ENCODE results near the gene C16orf87. TPM values are rescaled to one million over a fixed set of nuclear protein-coding genes. Genes with fewer than 3 reads are reported as not detected.

The C16orf87 gene
- total RNA-seq, 3 donors from 2014 or later = 19.5 to 24.8 (median 22.4) TPM

GRCh38 chr16:46768809-46769208, 62.2 kb downstream of the C16orf87 start:
- Mint-ChIP-seq H3K36me3 (ENCODE audit: insufficient read depth) (no peaks in the 10 kb centered on the region), H3K4me1 (ENCODE audit: low read depth) (no peaks in the 10 kb centered on the region), H3K27me3 (ENCODE audit: low read depth) (no peaks in the 10 kb centered on the region), H3K9me3 (no peaks in the 10 kb centered on the region), H3K4me3 (no peak overlapping the region)
- no peak for DNase-seq
- no peak for ATAC-seq

- no peaks in the 10 kb centered on the region for H3K27me3 Mint-ChIP-seq (ENCODE audit: low read depth)
- ATAC-seq (no peak), DNase-seq (no peak)
- no peaks in the 10 kb centered on the region for H3K36me3 Mint-ChIP-seq (ENCODE audit: insufficient read depth)
- no peak overlapping the region for H3K4me3 Mint-ChIP-seq
- no peaks in the 10 kb centered on the region for H3K4me1 Mint-ChIP-seq (ENCODE audit: low read depth)
- H3K9me3 Mint-ChIP-seq = no peaks in the 10 kb centered on the region
These were observed 65.9 kb downstream of the C16orf87 start for GRCh38 chr16:46765050-46765449.

GRCh38 chr16:46763147-46763546, 67.8 kb downstream of the C16orf87 start:
- H3K4me1 Mint-ChIP-seq (ENCODE audit: low read depth) = no peaks in the 10 kb centered on the region
- ATAC-seq = no peak
- no peaks in the 10 kb centered on the region for H3K27me3 Mint-ChIP-seq (ENCODE audit: low read depth)
- DNase-seq = no peak
- H3K36me3 Mint-ChIP-seq (ENCODE audit: insufficient read depth) = no peaks in the 10 kb centered on the region
- H3K4me3 Mint-ChIP-seq = no peak overlapping the region
- H3K9me3 Mint-ChIP-seq = no peaks in the 10 kb centered on the region

- no peak overlapping the region for H3K4me3 Mint-ChIP-seq
- H3K9me3 Mint-ChIP-seq = no peaks in the 10 kb centered on the region
- H3K36me3 Mint-ChIP-seq (ENCODE audit: insufficient read depth) = no peaks in the 10 kb centered on the region
- no peaks in the 10 kb centered on the region for H3K4me1 Mint-ChIP-seq (ENCODE audit: low read depth)
- ATAC-seq (no peak), DNase-seq (no peak)
- no peaks in the 10 kb centered on the region for H3K27me3 Mint-ChIP-seq (ENCODE audit: low read depth)
These were observed 68.4 kb downstream of the C16orf87 start for GRCh38 chr16:46762583-46762982.

GRCh38 chr16:46759309-46759708, 71.7 kb downstream of the C16orf87 start:
- Mint-ChIP-seq H3K36me3 (ENCODE audit: insufficient read depth) (no peaks in the 10 kb centered on the region), H3K4me3 (no peak overlapping the region), H3K9me3 (no peaks in the 10 kb centered on the region), H3K4me1 (ENCODE audit: low read depth) (no peaks in the 10 kb centered on the region), H3K27me3 (ENCODE audit: low read depth) (peaks cover 3% of the 10 kb centered on the region)
- no peak for DNase-seq
- ATAC-seq = no peak

GRCh38 chr16:46757339-46758050, 73.5 kb downstream of the C16orf87 start:
- Mint-ChIP-seq H3K27me3 (ENCODE audit: low read depth) (peaks cover 3% of the 10 kb centered on the region), H3K36me3 (ENCODE audit: insufficient read depth) (no peaks in the 10 kb centered on the region), H3K4me1 (ENCODE audit: low read depth) (no peaks in the 10 kb centered on the region), H3K4me3 (no peak overlapping the region), H3K9me3 (no peaks in the 10 kb centered on the region)
- DNase-seq (no peak), ATAC-seq (no peak)

GRCh38 chr16:46756772-46757171, 74.2 kb downstream of the C16orf87 start:
- H3K36me3 Mint-ChIP-seq (ENCODE audit: insufficient read depth) = no peaks in the 10 kb centered on the region
- ATAC-seq = no peak
- H3K27me3 Mint-ChIP-seq (ENCODE audit: low read depth) = peaks cover 3% of the 10 kb centered on the region

GRCh38 chr16:46753015-46753414, 78.0 kb downstream of the C16orf87 start:
- H3K27me3 Mint-ChIP-seq (ENCODE audit: low read depth) = peaks cover 3% of the 10 kb centered on the region
- H3K36me3 Mint-ChIP-seq (ENCODE audit: insufficient read depth) = no peaks in the 10 kb centered on the region
- DNase-seq (no peak), ATAC-seq (no peak)
- H3K9me3 Mint-ChIP-seq = no peaks in the 10 kb centered on the region
- H3K4me1 Mint-ChIP-seq (ENCODE audit: low read depth) = no peaks in the 10 kb centered on the region
- no peak overlapping the region for H3K4me3 Mint-ChIP-seq

More at GRCh38 chr16:46756772-46757171, 74.2 kb downstream of the C16orf87 start:
- no peak for DNase-seq
- H3K4me3 Mint-ChIP-seq = no peak overlapping the region
- H3K9me3 Mint-ChIP-seq = no peaks in the 10 kb centered on the region
- no peaks in the 10 kb centered on the region for H3K4me1 Mint-ChIP-seq (ENCODE audit: low read depth)

- Mint-ChIP-seq H3K4me3 (no peak overlapping the region), H3K36me3 (ENCODE audit: insufficient read depth) (no peaks in the 10 kb centered on the region), H3K9me3 (no peaks in the 10 kb centered on the region), H3K27me3 (ENCODE audit: low read depth) (no peaks in the 10 kb centered on the region), H3K4me1 (ENCODE audit: low read depth) (no peaks in the 10 kb centered on the region)
- no peak for DNase-seq
- no peak for ATAC-seq
These were observed 79.6 kb downstream of the C16orf87 start for GRCh38 chr16:46751381-46751780.

GRCh38 chr16:46748775-46749705, 81.9 kb downstream of the C16orf87 start:
- Mint-ChIP-seq H3K36me3 (ENCODE audit: insufficient read depth) (no peaks in the 10 kb centered on the region), H3K4me3 (no peak overlapping the region), H3K4me1 (ENCODE audit: low read depth) (no peaks in the 10 kb centered on the region), H3K27me3 (ENCODE audit: low read depth) (no peaks in the 10 kb centered on the region), H3K9me3 (no peaks in the 10 kb centered on the region)
- DNase-seq (no peak), ATAC-seq (no peak)

- H3K4me1 Mint-ChIP-seq (ENCODE audit: low read depth) = peaks cover 5% of the 10 kb centered on the region
- H3K9me3 Mint-ChIP-seq = no peaks in the 10 kb centered on the region
- H3K4me3 Mint-ChIP-seq = no peak within 1 kb of the TSS
- H3K36me3 Mint-ChIP-seq (ENCODE audit: insufficient read depth) = no peaks in the 10 kb centered on the region
- DNase-seq (no peak), ATAC-seq (no peak)
- no peaks in the 10 kb centered on the region for H3K27me3 Mint-ChIP-seq (ENCODE audit: low read depth)
These were observed 83.0 kb downstream of the C16orf87 start, which contains the start of gene MYLK3 for GRCh38 chr16:46747777-46748651. Gene MYLK3 (minus strand): TSS chr16:46748344. CDS start chr16:46748193, 151 bp downstream.

GRCh38 chr16:46746821-46747776, 83.9 kb downstream of the C16orf87 start:
- no peak for ATAC-seq
- Mint-ChIP-seq H3K9me3 (no peaks in the 10 kb centered on the region), H3K4me1 (ENCODE audit: low read depth) (peaks cover 5% of the 10 kb centered on the region), H3K4me3 (no peak overlapping the region), H3K36me3 (ENCODE audit: insufficient read depth) (no peaks in the 10 kb centered on the region), H3K27me3 (ENCODE audit: low read depth) (no peaks in the 10 kb centered on the region)
- DNase-seq = no peak

Measured in activated T-cell treated with anti-CD3 and anti-CD28 coated beads, Interleukin-2, amount 50 U/mL, for 4 hours (primary cell).